Measurements from ENCODE around the gene NPPA.

NPPA gene

GRCh38 chr1:11878081-11878890 is 30.7 kb upstream of the NPPA start:
- no peaks in the 10 kb centered on the region for H3K79me2 ChIP-seq (ENCODE audit: insufficient read depth, low read length)
- H3K4me3 ChIP-seq (ENCODE audit: low read depth, low read length, poor library complexity, severe bottlenecking) = no peak overlapping the region
- no peak overlapping the region for H3K4me2 ChIP-seq (ENCODE audit: low read length)
- no peaks in the 10 kb centered on the region for H3K9me3 ChIP-seq (ENCODE audit: low read length)
- no peak overlapping the region for H3K27ac ChIP-seq (ENCODE audit: low read depth, low read length, poor library complexity, severe bottlenecking)
- no peaks in the 10 kb centered on the region for H4K20me1 ChIP-seq (ENCODE audit: insufficient read depth, low read length)
- no peak overlapping the region for H3K9ac ChIP-seq (ENCODE audit: low read length)
- peaks cover 18% of the 10 kb centered on the region; the same call in 1 of the 2 replicates for H3K27me3 ChIP-seq (ENCODE audit: insufficient read depth, low read length)
- H2AFZ ChIP-seq (ENCODE audit: low read length) = no peak overlapping the region
- no peaks in the 10 kb centered on the region for H3K9me2 ChIP-seq (ENCODE audit: low read depth, low read length)
- TF ChIP-seq EZH2 (IDR thresholded peaks at IDR 0.05; ENCODE audit: borderline replicate concordance, low read length) = no peak
- TF ChIP-seq CTCF (IDR thresholded peaks at IDR 0.05; ENCODE audit: low read length) = no peak
- no peaks in the 10 kb centered on the region for H3K4me1 ChIP-seq (ENCODE audit: insufficient read depth, low read length, severe bottlenecking)
- no peaks in the 10 kb centered on the region for H3K36me3 ChIP-seq (ENCODE audit: insufficient read depth, low read length)
- H3F3A ChIP-seq (ENCODE audit: insufficient read depth, low read length) = no peaks in the 10 kb centered on the region

- Histone ChIP-seq H3K27me3 (ENCODE audit: insufficient read depth, low read length) (peaks cover 9% of the 10 kb centered on the region; the same call in 1 of the 2 replicates), H4K20me1 (ENCODE audit: insufficient read depth, low read length) (no peaks in the 10 kb centered on the region), H3K27ac (ENCODE audit: low read depth, low read length, poor library complexity, severe bottlenecking) (no peak overlapping the region), H3F3A (ENCODE audit: insufficient read depth, low read length) (no peaks in the 10 kb centered on the region), H3K9me2 (ENCODE audit: low read depth, low read length) (no peaks in the 10 kb centered on the region), H3K9ac (ENCODE audit: low read length) (no peak overlapping the region), H2AFZ (ENCODE audit: low read length) (no peak overlapping the region), H3K79me2 (ENCODE audit: insufficient read depth, low read length) (no peaks in the 10 kb centered on the region), H3K4me2 (ENCODE audit: low read length) (no peak overlapping the region), H3K9me3 (ENCODE audit: low read length) (no peaks in the 10 kb centered on the region), H3K4me3 (ENCODE audit: low read depth, low read length, poor library complexity, severe bottlenecking) (no peak overlapping the region), H3K4me1 (ENCODE audit: insufficient read depth, low read length, severe bottlenecking) (no peaks in the 10 kb centered on the region), H3K36me3 (ENCODE audit: insufficient read depth, low read length) (no peaks in the 10 kb centered on the region)
- TF ChIP-seq EZH2 (IDR thresholded peaks at IDR 0.05; ENCODE audit: borderline replicate concordance, low read length) (no peak), CTCF (IDR thresholded peaks at IDR 0.05; ENCODE audit: low read length) (no peak)
Observed at GRCh38 chr1:11877074-11877473, 29.5 kb upstream of the NPPA start.

GRCh38 chr1:11875094-11875493 is 27.5 kb upstream of the NPPA start:
- Histone ChIP-seq H3K9me3 (ENCODE audit: low read length) (no peaks in the 10 kb centered on the region), H3K4me2 (ENCODE audit: low read length) (no peak overlapping the region), H4K20me1 (ENCODE audit: insufficient read depth, low read length) (no peaks in the 10 kb centered on the region), H3K27ac (ENCODE audit: low read depth, low read length, poor library complexity, severe bottlenecking) (no peak overlapping the region), H2AFZ (ENCODE audit: low read length) (no peak overlapping the region), H3K79me2 (ENCODE audit: insufficient read depth, low read length) (no peaks in the 10 kb centered on the region), H3K9ac (ENCODE audit: low read length) (no peak overlapping the region), H3K4me1 (ENCODE audit: insufficient read depth, low read length, severe bottlenecking) (no peaks in the 10 kb centered on the region), H3K36me3 (ENCODE audit: insufficient read depth, low read length) (no peaks in the 10 kb centered on the region), H3F3A (ENCODE audit: insufficient read depth, low read length) (no peaks in the 10 kb centered on the region), H3K9me2 (ENCODE audit: low read depth, low read length) (no peaks in the 10 kb centered on the region), H3K4me3 (ENCODE audit: low read depth, low read length, poor library complexity, severe bottlenecking) (no peak overlapping the region), H3K27me3 (ENCODE audit: insufficient read depth, low read length) (peaks cover 3% of the 10 kb centered on the region; the same call in 1 of the 2 replicates)
- no peak for TF ChIP-seq EZH2 (IDR thresholded peaks at IDR 0.05; ENCODE audit: borderline replicate concordance, low read length)
- peak; percentile 11; the same call in 1 of the 2 replicates for TF ChIP-seq CTCF (IDR thresholded peaks at IDR 0.05; ENCODE audit: low read length)

Measured in OCI-LY1 (cell line).